ENCODE results near the gene PRSS2. TPM values are rescaled to one million over a fixed set of nuclear protein-coding genes. Genes with fewer than 3 reads are reported as not detected.
A peak's percentile ranks its signal among the peaks of the same experiment; 100 is the strongest.

PRSS2 gene
- total RNA-seq, 1 donor from 2014 or later = not detected

DNA sequence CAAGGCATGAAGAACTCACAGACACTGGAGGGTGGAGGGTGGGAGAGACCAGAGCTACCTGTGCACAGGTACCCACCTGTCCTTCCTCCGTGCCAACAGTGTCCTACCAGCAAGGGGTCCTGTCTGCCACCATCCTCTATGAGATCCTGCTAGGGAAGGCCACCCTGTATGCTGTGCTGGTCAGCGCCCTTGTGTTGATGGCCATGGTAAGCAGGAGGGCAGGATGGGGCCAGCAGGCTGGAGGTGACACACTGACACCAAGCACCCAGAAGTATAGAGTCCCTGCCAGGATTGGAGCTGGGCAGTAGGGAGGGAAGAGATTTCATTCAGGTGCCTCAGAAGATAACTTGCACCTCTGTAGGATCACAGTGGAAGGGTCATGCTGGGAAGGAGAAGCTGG, 21.8 kb downstream of the PRSS2 start:
- Histone ChIP-seq H3K27ac (ENCODE audit: low read depth, low read length) (no peak overlapping the region), H3K79me2 (ENCODE audit: insufficient read depth, low read length) (peaks cover 20% of the 10 kb centered on the region), H2AFZ (ENCODE audit: low read depth, low read length) (no peak overlapping the region), H3K36me3 (ENCODE audit: insufficient read depth, low read length) (no peaks in the 10 kb centered on the region), H3K4me1 (ENCODE audit: insufficient read depth, low read length) (peaks cover 11% of the 10 kb centered on the region), H3K9me3 (ENCODE audit: insufficient read depth, low read depth, low read length) (no peaks in the 10 kb centered on the region), H3K9ac (ENCODE audit: low read length) (no peak overlapping the region), H4K20me1 (ENCODE audit: insufficient read depth, low read length) (no peaks in the 10 kb centered on the region), H3K4me2 (ENCODE audit: low read length) (no peak overlapping the region), H3K4me3 (ENCODE audit: insufficient read depth, low read depth, low read length) (no peak overlapping the region), H3K27me3 (ENCODE audit: insufficient read depth, low read length) (peaks cover 3% of the 10 kb centered on the region)
- Mint-ChIP-seq H3K36me3 (ENCODE audit: low read depth, unreplicated experiment) (no peaks in the 10 kb centered on the region), H3K9me3 (ENCODE audit: unreplicated experiment) (peaks cover 5% of the 10 kb centered on the region), H3K27me3 (ENCODE audit: low read depth, unreplicated experiment) (peaks cover 27% of the 10 kb centered on the region), H3K27ac (ENCODE audit: unreplicated experiment) (no peak overlapping the region), H3K4me1 (ENCODE audit: low read depth, unreplicated experiment) (peaks cover 42% of the 10 kb centered on the region), H3K4me3 (ENCODE audit: unreplicated experiment) (no peak overlapping the region)
- TF ChIP-seq, protein P1, sequence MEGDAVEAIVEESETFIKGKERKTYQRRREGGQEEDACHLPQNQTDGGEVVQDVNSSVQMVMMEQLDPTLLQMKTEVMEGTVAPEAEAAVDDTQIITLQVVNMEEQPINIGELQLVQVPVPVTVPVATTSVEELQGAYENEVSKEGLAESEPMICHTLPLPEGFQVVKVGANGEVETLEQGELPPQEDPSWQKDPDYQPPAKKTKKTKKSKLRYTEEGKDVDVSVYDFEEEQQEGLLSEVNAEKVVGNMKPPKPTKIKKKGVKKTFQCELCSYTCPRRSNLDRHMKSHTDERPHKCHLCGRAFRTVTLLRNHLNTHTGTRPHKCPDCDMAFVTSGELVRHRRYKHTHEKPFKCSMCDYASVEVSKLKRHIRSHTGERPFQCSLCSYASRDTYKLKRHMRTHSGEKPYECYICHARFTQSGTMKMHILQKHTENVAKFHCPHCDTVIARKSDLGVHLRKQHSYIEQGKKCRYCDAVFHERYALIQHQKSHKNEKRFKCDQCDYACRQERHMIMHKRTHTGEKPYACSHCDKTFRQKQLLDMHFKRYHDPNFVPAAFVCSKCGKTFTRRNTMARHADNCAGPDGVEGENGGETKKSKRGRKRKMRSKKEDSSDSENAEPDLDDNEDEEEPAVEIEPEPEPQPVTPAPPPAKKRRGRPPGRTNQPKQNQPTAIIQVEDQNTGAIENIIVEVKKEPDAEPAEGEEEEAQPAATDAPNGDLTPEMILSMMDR (IDR thresholded peaks at IDR 0.05; ENCODE audit: insufficient read depth, low read depth, low read length) = no peak
- no peak for TF ChIP-seq EZH2 (IDR thresholded peaks at IDR 0.05; ENCODE audit: insufficient read depth, low read length)
- DNase-seq (ENCODE audit: low read depth) (no peak), FAIRE-seq (no peak)

DNA sequence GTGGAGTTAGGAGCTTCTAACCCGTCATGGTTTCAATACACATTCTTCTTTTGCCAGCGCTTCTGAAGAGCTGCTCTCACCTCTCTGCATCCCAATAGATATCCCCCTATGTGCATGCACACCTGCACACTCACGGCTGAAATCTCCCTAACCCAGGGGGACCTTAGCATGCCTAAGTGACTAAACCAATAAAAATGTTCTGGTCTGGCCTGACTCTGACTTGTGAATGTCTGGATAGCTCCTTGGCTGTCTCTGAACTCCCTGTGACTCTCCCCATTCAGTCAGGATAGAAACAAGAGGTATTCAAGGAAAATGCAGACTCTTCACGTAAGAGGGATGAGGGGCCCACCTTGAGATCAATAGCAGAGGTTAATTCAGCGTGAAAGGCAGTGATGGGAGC, 22.4 kb downstream of the PRSS2 start:
- Mint-ChIP-seq H3K9me3 (ENCODE audit: unreplicated experiment) (peaks cover 5% of the 10 kb centered on the region), H3K4me3 (ENCODE audit: unreplicated experiment) (no peak overlapping the region), H3K4me1 (ENCODE audit: low read depth, unreplicated experiment) (peaks cover 47% of the 10 kb centered on the region), H3K27me3 (ENCODE audit: low read depth, unreplicated experiment) (peaks cover 28% of the 10 kb centered on the region), H3K36me3 (ENCODE audit: low read depth, unreplicated experiment) (no peaks in the 10 kb centered on the region), H3K27ac (ENCODE audit: unreplicated experiment) (peak overlapping the region; percentile 70)
- DNase-seq (ENCODE audit: low read depth) (peak; percentile 64), FAIRE-seq (no peak)
- Histone ChIP-seq H3K27me3 (ENCODE audit: insufficient read depth, low read length) (peaks cover 3% of the 10 kb centered on the region), H2AFZ (ENCODE audit: low read depth, low read length) (no peak overlapping the region), H3K9me3 (ENCODE audit: insufficient read depth, low read depth, low read length) (no peaks in the 10 kb centered on the region), H4K20me1 (ENCODE audit: insufficient read depth, low read length) (no peaks in the 10 kb centered on the region), H3K36me3 (ENCODE audit: insufficient read depth, low read length) (no peaks in the 10 kb centered on the region), H3K27ac (ENCODE audit: low read depth, low read length) (no peak overlapping the region), H3K4me2 (ENCODE audit: low read length) (no peak overlapping the region), H3K9ac (ENCODE audit: low read length) (no peak overlapping the region), H3K79me2 (ENCODE audit: insufficient read depth, low read length) (peaks cover 26% of the 10 kb centered on the region), H3K4me3 (ENCODE audit: insufficient read depth, low read depth, low read length) (no peak overlapping the region), H3K4me1 (ENCODE audit: insufficient read depth, low read length) (peaks cover 11% of the 10 kb centered on the region)
- no peak for TF ChIP-seq EZH2 (IDR thresholded peaks at IDR 0.05; ENCODE audit: insufficient read depth, low read length)
- TF ChIP-seq, protein P1 (IDR thresholded peaks at IDR 0.05; ENCODE audit: insufficient read depth, low read depth, low read length) = no peak

DNA sequence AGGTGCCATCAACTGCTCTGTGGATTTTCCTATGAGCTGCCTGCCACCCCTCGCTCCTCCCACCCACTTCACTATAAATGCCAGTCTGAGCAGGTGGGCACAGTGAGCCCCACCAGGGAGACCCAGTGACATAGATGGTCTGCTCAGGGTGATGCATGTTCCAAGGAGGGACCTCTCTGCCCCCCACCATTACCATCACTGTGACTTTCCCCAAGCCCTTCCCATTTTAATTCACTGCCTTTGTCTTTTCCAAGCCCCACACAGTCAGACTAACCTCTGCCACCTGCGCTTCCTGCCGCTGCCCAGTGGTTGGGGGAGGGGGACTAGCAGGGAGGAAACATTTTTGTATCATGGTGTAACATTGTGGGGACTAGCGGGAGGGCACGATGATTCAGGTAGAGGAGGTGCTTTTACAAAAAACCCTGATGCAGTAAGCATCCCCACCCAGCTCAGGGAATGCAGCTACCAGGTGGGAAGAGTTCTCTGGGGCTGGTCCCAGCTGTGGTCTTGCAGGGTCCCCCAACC, 24.6 kb downstream of the PRSS2 start:
- no peak overlapping the region for H3K4me3 ChIP-seq (ENCODE audit: insufficient read depth, low read depth, low read length)
- H3K27me3 Mint-ChIP-seq (ENCODE audit: low read depth, unreplicated experiment) = peaks cover 20% of the 10 kb centered on the region

More for the DNA sequence above, 24.6 kb downstream of the PRSS2 start:
- Mint-ChIP-seq H3K9me3 (ENCODE audit: unreplicated experiment) (no peaks in the 10 kb centered on the region), H3K4me1 (ENCODE audit: low read depth, unreplicated experiment) (peaks cover 64% of the 10 kb centered on the region), H3K36me3 (ENCODE audit: low read depth, unreplicated experiment) (no peaks in the 10 kb centered on the region), H3K4me3 (ENCODE audit: unreplicated experiment) (peak overlapping the region; percentile 92), H3K27ac (ENCODE audit: unreplicated experiment) (no peak overlapping the region)
- H2AFZ ChIP-seq (ENCODE audit: low read depth, low read length) = no peak overlapping the region
- H3K4me2 ChIP-seq (ENCODE audit: low read length) = peak overlapping the region; percentile 96
- H3K9me3 ChIP-seq (ENCODE audit: insufficient read depth, low read depth, low read length) = no peaks in the 10 kb centered on the region
- H3K9ac ChIP-seq (ENCODE audit: low read length) = peak overlapping the region; percentile 89
- peak overlapping the region; percentile 82 for H3K27ac ChIP-seq (ENCODE audit: low read depth, low read length)
- H3K79me2 ChIP-seq (ENCODE audit: insufficient read depth, low read length) = peaks cover 48% of the 10 kb centered on the region
- peaks cover 32% of the 10 kb centered on the region for H3K4me1 ChIP-seq (ENCODE audit: insufficient read depth, low read length)
- peaks cover 3% of the 10 kb centered on the region for H3K27me3 ChIP-seq (ENCODE audit: insufficient read depth, low read length)
- DNase-seq (ENCODE audit: low read depth) (no peak), FAIRE-seq (no peak)
- no peaks in the 10 kb centered on the region for H3K36me3 ChIP-seq (ENCODE audit: insufficient read depth, low read length)
- H4K20me1 ChIP-seq (ENCODE audit: insufficient read depth, low read length) = no peaks in the 10 kb centered on the region
- TF ChIP-seq, protein P1 (IDR thresholded peaks at IDR 0.05; ENCODE audit: insufficient read depth, low read depth, low read length) = no peak
- no peak for TF ChIP-seq EZH2 (IDR thresholded peaks at IDR 0.05; ENCODE audit: insufficient read depth, low read length)

Data from astrocyte (in vitro differentiated cells and primary cell).